Left renal pelvis (tissue), 4 donors: ENCODE data around the gene GLB1L3. TPM values are rescaled to one million over a fixed set of nuclear protein-coding genes. Genes with fewer than 3 reads are reported as not detected.
"Not testable (repeated sequence)": the region's sequence is repeated elsewhere in the genome, so short reads cannot be mapped to it uniquely, and the experiment has no call there.

Experiments
- DNase-seq, 4 donors: peaks; one replicate each; pipeline ENCODE4 v3.0.0-alpha.2; 2013; ENCODE audit warnings: low read depth in 4 of 4, low spot score in 3 of 4
- polyA plus RNA-seq, 4 donors: library from polyadenylated mRNA; unstranded; fragments of 120-200 nt; gene quantifications; one replicate each; pipeline ENCODE4 v1.2.1, GENCODE V29; 2013; ENCODE audit not compliant: insufficient read length in 4 of 4

Gene GLB1L3
- polyA plus RNA-seq, 4 donors = 0.27 to 1.5 (median 1.2) TPM

DNA sequence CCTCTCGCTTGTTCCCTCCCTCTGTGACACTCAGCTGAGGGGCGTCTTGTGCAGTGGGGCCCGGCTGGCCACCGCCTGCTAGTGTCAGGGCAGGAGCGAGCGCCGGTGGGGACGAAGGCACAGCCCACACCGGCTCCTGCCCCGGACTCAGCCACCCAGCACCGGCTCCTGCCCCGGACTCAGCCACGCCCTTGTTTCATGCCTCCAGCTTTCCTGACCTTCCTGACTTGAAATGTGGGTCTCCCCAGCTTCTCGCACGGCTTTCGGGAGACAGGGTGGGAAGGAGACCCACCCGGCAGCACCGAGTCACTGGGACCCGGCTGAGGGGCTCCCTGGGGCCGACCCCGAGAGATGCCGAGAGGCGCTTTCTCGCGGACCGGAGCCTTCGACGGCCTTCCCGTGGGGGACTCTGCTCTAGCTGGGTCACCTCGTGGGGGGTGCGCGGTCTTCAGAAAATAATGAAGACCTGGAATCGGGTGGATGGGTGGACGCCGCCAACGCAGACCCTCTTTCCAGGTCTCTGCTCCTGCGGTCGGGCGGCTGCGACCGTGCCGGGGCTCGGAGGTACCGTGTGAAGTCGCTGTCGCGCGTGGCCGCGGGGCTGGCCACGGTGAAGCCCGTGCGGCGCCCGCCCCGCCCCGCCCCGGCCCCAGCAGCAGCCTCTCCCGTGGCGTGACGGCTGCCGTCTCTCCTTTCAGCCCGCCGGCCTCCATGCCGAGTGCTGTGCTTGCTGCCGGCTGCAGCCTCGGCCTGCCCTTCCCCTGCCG is 65.8 kb downstream of the GLB1L3 start:
- no peak for DNase-seq

GRCh38 chr11:134342572-134343340 is 66.6 kb downstream of the GLB1L3 start:
- DNase-seq = no peak

DNA sequence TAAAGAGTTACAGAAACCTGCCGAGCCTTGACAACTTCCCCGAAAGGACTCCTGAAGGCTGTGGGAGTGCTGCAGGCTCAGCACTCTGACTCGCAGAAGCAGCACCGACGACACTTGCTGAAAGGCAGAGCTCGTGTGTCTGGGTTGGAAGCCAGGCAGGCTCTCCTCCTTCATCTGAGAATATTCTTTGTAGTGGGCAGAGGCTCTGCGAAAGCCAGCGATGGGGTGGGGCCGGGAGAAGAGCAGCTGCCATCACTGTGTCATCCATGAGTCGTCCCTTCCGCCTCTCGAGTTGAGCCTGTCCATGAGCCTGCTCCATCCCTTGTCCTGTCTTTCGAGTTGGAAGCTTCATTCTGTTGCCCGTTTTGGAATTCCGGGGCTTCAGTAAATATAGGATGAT is 67.5 kb downstream of the GLB1L3 start:
- DNase-seq = no peak

DNA sequence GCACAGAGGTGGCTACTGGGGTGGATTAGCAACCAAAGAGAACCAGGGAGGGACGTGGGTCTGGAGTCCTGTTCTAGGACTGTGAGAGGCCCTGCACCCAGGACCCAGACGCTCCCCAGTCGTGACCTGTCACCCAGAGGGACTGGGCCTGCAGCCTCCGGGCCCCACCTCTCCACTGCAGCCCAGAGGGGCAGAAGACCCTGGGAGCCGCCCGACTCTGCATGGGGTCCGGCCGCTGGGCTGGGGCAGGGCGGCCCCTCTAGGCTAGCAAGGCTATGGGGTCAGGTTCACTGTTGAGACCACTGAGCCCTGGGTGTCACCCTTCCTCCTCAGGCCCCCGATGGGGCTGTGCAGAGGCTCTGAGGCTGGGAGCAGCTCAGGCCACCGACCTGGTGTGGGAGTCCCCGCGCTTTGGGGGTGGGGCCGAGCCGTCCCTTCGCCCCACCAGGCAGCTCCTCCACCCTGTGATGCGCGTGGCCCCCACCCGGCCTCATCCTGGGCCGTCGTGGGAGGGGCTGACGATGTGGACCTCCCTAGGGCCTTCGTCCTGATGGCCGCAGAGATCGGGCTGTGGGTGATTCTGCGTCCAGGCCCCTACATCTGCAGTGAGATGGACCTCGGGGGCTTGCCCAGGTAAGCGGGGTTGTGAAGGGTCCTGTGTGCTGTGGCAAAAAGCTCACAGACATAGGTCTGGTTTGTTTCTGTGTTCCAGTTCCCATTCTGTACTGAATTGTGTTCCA is 68.5 kb downstream of the GLB1L3 start:
- not testable (repeated sequence) for DNase-seq

DNA sequence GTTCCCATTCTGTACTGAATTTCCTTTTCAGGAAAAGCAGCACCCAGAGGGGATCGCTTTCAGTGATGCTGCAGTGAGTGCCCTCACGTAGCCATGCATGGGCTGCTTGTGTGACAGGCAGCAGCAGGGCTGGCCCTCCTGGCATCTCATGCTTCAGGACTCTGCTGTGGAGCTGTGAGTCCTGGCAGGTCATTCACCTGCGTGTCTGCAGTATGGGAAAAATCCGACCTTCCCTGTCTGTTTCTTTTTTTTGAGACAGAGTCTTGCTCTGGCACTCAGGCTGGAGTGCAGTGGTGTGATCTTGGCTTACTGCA is 69.0 kb downstream of the GLB1L3 start:
- no peak for DNase-seq

GRCh38 chr11:134346101-134346975 is 70.2 kb downstream of the GLB1L3 start:
- DNase-seq = no peak

- no peak for DNase-seq
Measured at GRCh38 chr11:134346976-134347350, 70.8 kb downstream of the GLB1L3 start.

DNA sequence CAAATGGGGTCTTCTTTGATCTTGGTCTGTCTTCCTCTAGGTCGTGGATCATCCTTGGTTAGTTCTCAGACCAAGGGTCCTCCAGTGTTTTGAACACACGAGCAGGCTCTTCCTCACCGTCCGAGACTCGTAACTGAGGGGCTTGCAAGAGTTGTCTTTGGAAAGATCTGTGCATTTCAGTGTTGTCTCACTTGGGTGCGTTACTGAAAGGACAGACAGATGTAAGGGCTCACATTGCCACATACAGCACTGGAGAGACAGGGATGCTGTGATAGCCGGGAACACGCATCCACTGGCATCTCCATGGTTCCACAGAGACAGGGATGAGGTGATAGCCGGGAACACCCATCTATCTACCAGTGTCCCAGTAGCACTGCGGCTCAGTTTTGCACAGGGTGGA is 71.3 kb downstream of the GLB1L3 start:
- DNase-seq = no peak

- no peak for DNase-seq
Measured at GRCh38 chr11:134349109-134349801, 73.1 kb downstream of the GLB1L3 start.

DNA sequence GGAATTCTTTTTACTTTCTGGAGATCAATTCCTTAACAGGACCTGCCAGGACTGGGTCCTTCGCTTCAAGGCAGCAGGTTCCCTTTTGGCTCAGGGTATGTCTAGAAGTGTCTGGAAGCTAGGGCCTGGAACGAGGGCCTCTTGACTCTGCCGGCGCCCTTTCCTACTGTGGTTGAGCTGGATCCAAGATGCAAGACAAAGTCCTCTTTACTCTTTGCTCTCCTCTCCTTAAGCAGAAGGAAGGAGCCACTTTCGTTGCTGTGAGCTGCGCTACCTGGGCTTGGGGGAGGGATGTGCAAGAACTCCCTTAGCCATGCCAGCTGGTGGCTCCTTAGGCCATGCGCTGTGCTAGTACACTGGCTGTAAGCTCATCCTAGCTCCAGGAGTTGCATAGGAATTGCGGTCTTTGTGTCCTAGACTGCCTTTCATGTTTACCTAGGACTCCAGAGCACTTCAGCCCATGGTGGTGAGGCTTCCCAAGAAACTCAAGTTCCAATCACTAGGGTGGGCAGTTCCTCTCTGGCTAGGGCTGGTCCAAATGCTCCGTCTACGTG is 73.7 kb downstream of the GLB1L3 start:
- no peak for DNase-seq

DNA sequence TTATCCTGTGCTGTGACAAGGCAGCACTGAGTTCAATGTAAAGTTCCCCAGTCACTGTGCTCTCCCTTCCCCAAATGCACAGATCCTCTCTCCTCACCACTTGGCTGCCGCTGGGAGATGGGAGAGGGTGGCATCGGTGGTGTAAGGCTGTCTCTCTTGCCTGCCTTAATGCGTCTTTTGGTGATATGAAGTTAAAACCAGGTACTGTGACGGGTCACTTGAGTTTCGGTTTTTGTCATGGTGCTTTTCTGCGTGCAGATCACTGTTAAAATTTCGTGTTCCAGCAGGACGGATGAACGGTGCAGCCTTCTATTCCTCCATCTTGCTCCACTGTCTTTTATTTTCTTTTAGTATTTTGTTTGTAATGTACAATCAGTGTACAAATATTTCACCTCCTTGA is 74.2 kb downstream of the GLB1L3 start:
- no peak for DNase-seq

DNA sequence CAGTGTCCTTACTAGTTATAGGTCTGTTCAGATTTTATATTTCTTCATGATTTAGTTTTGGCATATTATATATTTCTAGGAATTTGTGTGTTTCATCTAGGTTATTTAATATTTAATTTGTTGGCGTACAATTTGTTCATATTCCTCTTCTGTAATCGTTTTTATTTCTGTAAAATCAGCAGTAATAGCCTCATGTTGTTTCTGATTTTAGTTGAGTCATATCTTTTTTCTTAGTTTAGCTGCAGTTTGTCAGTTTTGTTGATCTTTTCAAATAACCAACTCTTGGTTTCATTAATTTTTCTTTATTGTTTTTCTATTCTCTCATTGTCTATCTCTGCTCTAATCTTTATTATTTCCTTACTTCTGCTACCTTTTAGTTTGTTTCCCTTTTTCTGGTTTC is 75.9 kb downstream of the GLB1L3 start:
- DNase-seq = no peak

DNA sequence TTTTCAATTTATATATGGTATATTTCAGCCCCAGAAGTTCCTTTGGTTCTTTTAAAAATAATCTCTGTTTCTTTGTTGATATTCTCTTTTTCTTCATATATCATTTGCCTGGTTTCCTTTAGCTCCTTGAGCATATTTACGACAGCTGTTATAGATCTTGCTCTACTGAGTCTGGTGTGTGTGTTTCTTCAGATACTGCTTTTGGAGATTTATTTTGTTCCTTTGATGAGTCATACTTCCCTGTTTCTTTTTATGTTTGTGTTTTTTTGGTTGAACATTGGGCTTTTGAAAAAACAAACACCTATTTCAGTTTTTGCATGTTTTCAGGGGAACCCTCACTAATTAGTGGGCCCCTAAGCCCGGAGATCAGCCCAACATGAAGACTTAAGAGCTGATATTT is 79.0 kb downstream of the GLB1L3 start:
- no peak for DNase-seq

- no peak for DNase-seq
Measured at GRCh38 chr11:134355656-134356055, 79.5 kb downstream of the GLB1L3 start.

DNA sequence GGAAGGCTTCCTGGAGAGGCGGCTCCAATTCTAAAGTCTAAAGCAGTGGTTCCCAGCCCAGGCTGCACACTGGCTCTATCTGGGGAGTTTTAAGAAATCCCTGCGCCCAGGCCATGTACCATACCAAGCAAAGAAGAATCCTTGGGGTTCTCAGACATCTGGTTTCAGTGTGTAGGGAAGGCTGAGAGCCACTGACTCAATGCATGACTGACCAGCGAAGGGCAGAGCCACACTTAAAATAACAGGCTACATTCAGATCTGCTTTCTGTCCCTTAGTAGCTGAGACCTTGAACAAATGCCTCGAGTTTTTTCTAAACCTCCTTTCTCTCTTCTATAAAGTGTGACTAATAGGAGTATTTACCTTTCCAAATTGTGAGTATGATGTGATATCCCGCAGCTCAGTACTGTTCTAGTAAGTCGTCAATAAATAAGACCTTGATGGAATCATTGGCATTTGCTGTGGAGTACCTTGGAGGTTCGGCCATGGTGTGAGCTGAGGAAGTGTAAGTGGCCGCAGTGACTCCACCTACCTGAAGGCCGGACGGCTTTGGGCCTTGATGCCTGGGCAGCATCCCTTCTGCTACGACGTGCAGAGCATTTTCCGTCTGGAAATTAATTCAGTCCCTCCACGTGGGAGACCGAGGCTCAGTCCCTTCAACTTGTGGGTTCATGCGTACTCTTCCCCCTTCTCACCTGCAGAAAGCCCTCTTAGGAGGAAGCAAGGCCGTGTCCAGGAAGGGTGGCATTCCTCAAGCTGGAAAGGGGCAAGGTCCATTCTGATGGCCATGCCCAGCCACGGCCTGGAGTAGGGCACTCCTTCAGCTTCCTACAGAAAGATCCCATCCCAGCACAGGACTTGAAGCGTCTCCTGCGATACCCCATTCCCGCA is 80.7 kb downstream of the GLB1L3 start:
- no peak for DNase-seq

GRCh38 chr11:134357545-134357839 is 81.3 kb downstream of the GLB1L3 start:
- no peak for DNase-seq

GRCh38 chr11:134358165-134358855 is 82.1 kb downstream of the GLB1L3 start:
- DNase-seq = no peak

DNA sequence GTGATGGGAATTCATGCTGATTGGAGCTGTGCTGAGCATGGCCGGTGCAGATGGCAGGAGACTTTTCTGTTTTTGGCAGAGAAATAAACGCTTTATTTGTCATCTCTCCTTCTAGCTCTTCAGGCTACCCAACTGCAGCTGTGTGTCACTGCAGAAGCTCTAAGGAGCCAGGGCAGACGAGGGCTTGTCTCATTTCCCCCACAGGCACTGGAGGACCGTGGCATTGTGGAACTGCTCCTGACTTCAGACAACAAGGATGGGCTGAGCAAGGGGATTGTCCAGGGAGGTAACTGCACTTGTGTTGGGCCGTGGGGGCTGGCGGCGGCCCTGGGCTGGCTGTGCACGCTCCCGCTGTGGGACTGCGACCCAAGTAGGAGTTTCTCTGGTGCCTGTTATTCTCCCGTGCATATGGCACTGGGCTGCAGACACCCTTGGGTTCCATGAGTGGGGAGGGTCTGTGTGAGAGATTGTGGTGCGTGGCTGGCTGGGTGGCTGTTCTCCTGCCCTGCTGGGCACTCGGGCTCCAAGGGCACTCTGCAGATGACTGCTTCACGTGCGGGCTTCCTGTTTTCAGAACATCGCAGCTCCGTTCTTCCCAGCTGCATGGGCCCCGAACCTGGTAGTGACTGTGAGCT is 82.8 kb downstream of the GLB1L3 start:
- no peak for DNase-seq
